SH-SY5Y (cell line): ENCODE measurements around the gene PSMB7.

Source experiments
- GATA2 ChIP-seq: IDR thresholded peaks from 2 replicates; pipeline ENCODE4 v1.6.1; 2011; ENCODE audit warnings: mild to moderate bottlenecking, low read depth, low read length
- GATA3 ChIP-seq: IDR thresholded peaks from 2 replicates; pipeline ENCODE4 v1.6.1; 2011; ENCODE audit warnings: low read depth, mild to moderate bottlenecking, low read length, moderate library complexity

DNA sequence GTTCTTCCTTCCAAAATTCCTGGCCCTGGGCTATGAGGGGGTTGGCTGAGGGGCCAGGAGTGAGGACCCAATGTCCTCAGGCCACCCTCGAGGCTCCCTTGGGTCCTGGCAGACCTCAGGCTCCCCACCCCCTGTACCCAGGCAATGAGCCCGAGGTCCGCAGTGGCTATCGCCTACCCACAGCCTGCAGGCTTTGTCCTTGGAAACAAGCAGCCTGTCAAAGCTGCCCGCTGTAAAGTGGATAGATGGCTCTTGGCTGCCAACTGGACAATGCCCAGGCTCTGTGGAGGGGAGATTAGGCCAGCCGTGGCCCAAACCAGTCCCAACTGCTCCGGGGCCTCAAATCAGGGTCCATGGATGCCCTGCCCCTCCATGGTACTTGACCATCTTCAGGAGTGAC lies 32.8 kb upstream of the PSMB7 start:
- no peak for TF ChIP-seq GATA2
- no peak for TF ChIP-seq GATA3
